Karpas-422 (cell line): ENCODE data around the gene VRK3. TPM values are rescaled to one million over a fixed set of nuclear protein-coding genes. Genes with fewer than 3 reads are reported as not detected.

Source experiments
- DNase-seq: peaks from one replicate; pipeline ENCODE4 v3.0.0-alpha.2; 2015
- H2AFZ ChIP-seq: fragments of 200-600 bp; sonication (generic); 2 replicates; pipeline ENCODE4 v1.6.1; 2014; ENCODE audit warnings: antibody characterized with exemption, low read length, mixed read lengths
- H3K27ac ChIP-seq: fragments of 200-600 bp; sonication (generic); 2 replicates; pipeline ENCODE4 v1.5.1; 2014; ENCODE audit warnings: mild to moderate bottlenecking, low read length, moderate library complexity
- H3K27me3 ChIP-seq: fragments of 200-600 bp; sonication (generic); 2 replicates; pipeline ENCODE4 v1.6.1; 2014; ENCODE audit warnings: low read length, mixed read lengths
- H3K36me3 ChIP-seq: fragments of 200-600 bp; sonication (generic); 2 replicates; pipeline ENCODE4 v1.6.1; 2014; ENCODE audit warnings: low read length, mixed read lengths; ENCODE audit not compliant: insufficient read depth
- H3K4me1 ChIP-seq: fragments of 200-600 bp; sonication (generic); 2 replicates; pipeline ENCODE4 v1.6.1; 2014; ENCODE audit warnings: mild to moderate bottlenecking, low read length, mixed read lengths
- H3K4me2 ChIP-seq: fragments of 200-600 bp; sonication (generic); 2 replicates; pipeline ENCODE4 v1.6.1; 2014; ENCODE audit warnings: low read length, low read depth, mild to moderate bottlenecking; ENCODE audit not compliant: poor library complexity, severe bottlenecking
- H3K4me3 ChIP-seq: fragments of 200-600 bp; sonication (generic); 2 replicates; pipeline ENCODE4 v1.5.1; 2014; ENCODE audit warnings: mild to moderate bottlenecking, antibody characterized with exemption, low read length, mixed read lengths
- H3K79me2 ChIP-seq: fragments of 200-600 bp; sonication (generic); 2 replicates; pipeline ENCODE4 v1.6.1; 2014; ENCODE audit warnings: mild to moderate bottlenecking, low read length, mixed read lengths
- H3K9ac ChIP-seq: fragments of 200-600 bp; sonication (generic); 2 replicates; pipeline ENCODE4 v1.6.0; 2014; ENCODE audit warnings: low read length
- H3K9me2 ChIP-seq: fragments of 200-600 bp; sonication (generic), shearing (Covaris generic); replicated peaks from 2 replicates; pipeline ENCODE4 v1.6.0; 2014; ENCODE audit warnings: mild to moderate bottlenecking, low read length, moderate library complexity; ENCODE audit not compliant: insufficient read depth
- H3K9me3 ChIP-seq: fragments of 300-700, 200-600 bp; sonication (generic); 2 replicates; pipeline ENCODE4 v1.6.1; 2014; ENCODE audit warnings: low read length, mixed read lengths
- H4K20me1 ChIP-seq: fragments of 200-600 bp; sonication (generic); 2 replicates; pipeline ENCODE4 v1.6.1; 2014; ENCODE audit warnings: mild to moderate bottlenecking, antibody characterized with exemption, low read length, low read depth; ENCODE audit not compliant: insufficient read depth
- total RNA-seq: library from RNA; depleted of rRNA; stranded (reverse); fragments of >200 nt; shearing (Covaris generic); gene quantifications from 2 replicates; pipeline ENCODE4 v1.2.3, GENCODE V29; 2014; ENCODE audit warnings: low replicate concordance

The VRK3 gene
- total RNA-seq, 1 experiment from 2014 or later, result 75.9 TPM

DNA sequence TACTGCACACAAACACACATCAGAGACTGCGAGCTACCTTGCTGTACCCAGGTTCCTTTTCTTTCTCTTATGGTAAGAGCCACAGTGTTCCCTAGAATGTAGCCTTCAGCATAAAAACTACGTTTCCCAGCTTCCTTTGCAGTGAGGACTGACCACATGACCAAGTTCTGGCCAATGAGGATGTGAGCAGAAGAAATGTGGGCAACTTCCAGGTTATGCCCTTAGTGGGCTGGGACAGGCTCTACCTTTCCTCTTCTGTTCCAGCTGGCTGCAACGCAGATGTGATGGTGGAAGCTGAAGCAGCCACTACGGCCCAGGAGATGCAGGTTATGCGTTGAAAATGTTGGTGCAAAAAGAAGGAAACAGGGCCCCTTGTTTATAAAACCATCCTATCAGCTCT lies 27.5 kb downstream of the VRK3 start:
- Histone ChIP-seq H3K4me1 (no peaks in the 10 kb centered on the region), H3K36me3 (peaks cover 20% of the 10 kb centered on the region; the same call in 1 of the 2 replicates), H3K9me3 (no peaks in the 10 kb centered on the region), H3K4me2 (no peak overlapping the region), H3K27me3 (no peaks in the 10 kb centered on the region), H3K4me3 (no peak overlapping the region), H2AFZ (no peak overlapping the region), H3K9me2 (no peaks in the 10 kb centered on the region), H3K27ac (no peak overlapping the region), H4K20me1 (0 out of 2 replicates have a peak, but pooled peaks cover 8% of the 10 kb centered on the region), H3K79me2 (no peaks in the 10 kb centered on the region), H3K9ac (no peak overlapping the region)
- peak; percentile 84 for DNase-seq

DNA sequence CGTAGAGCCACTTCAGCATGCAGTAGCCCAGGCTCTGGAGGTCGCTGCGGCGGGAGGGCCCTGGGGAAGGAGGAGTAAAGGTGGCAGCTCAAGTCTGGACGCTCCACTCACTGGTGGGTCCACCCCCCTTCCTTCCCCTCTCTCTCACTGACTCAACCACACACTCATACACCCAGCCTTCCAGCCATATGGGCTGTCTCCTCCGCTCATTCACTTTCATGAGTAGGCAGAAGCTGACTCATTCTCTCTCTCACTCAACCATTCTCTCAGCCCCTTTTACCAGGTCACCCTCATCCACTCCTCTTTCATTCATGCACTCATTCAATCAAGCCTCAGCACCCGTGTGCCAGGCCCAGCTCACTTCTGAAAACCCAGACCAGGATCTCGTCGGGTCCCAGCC lies 36.7 kb downstream of the VRK3 start:
- no peak for DNase-seq
- H3K27me3 ChIP-seq, result no peaks in the 10 kb centered on the region
- no peaks in the 10 kb centered on the region for H3K79me2 ChIP-seq
- no peak overlapping the region for H3K4me2 ChIP-seq
- no peaks in the 10 kb centered on the region for H3K4me1 ChIP-seq
- no peak overlapping the region for H3K9ac ChIP-seq
- no peak overlapping the region for H3K27ac ChIP-seq
- no peak overlapping the region for H3K4me3 ChIP-seq
- peaks cover 19% of the 10 kb centered on the region for H4K20me1 ChIP-seq
- H3K9me2 ChIP-seq, result no peaks in the 10 kb centered on the region
- H3K36me3 ChIP-seq, result peaks cover 15% of the 10 kb centered on the region; the same call in 1 of the 2 replicates
- no peaks in the 10 kb centered on the region for H3K9me3 ChIP-seq
- no peak overlapping the region for H2AFZ ChIP-seq

DNA sequence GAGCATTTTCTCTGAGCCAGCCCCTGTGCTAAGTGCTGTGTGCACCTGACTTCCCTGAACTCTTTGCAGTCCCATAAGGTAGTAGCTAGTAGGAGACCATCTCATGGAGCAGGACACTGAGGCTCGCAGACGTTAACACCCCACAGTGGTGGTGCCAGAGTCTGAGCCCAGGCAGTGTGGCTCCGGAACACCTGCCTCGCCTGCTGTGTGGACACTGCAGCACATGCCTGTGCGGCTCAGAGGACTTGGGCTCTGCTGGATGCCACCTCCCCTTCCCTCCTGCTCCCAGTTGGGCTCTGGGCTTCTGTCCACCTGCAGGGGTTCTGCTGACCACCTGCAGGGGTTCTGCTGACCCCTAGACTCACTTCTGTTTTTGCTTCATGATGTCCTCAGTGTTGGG lies 37.2 kb downstream of the VRK3 start:
- peaks cover 22% of the 10 kb centered on the region for H4K20me1 ChIP-seq

DNA sequence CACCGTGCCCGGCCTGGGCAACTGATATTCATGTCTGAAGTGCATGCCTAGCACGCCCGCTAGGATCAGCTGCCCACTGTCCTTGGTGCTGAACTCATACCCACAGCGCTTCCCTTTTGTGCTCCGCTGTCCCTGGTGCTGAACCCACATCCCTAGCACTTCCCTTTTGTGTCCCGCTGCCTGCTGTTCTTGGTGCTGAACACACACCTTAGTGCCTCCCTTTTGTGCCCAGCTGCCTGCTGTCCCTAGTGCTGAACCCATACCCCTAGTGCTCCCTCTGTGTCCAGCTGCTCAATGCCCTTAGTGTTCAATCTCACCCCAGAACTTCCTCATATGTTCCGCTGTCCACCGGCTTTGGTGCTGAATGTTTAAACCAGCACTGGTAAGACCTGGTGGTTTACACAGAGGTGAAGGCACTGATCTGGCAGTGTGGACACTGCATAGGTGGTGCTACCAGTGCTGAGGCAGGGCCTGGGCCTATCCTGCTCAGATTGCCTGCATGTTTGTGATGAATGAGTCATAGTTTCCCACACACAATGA lies 37.9 kb downstream of the VRK3 start:
- peak; percentile 100 for DNase-seq
- H3K36me3 ChIP-seq, result peaks cover 5% of the 10 kb centered on the region; the same call in 1 of the 2 replicates

More for the DNA sequence above, 37.2 kb downstream of the VRK3 start:
- H3K9me2 ChIP-seq, result no peaks in the 10 kb centered on the region
- no peak overlapping the region for H3K27ac ChIP-seq
- H3K4me2 ChIP-seq, result no peak overlapping the region
- no peaks in the 10 kb centered on the region for H3K4me1 ChIP-seq
- no peak overlapping the region for H3K9ac ChIP-seq
- no peak overlapping the region for H2AFZ ChIP-seq
- H3K4me3 ChIP-seq, result no peak overlapping the region
- DNase-seq, result no peak
- H3K27me3 ChIP-seq, result no peaks in the 10 kb centered on the region
- no peaks in the 10 kb centered on the region for H3K9me3 ChIP-seq
- H3K36me3 ChIP-seq, result peaks cover 12% of the 10 kb centered on the region; the same call in 1 of the 2 replicates
- H3K79me2 ChIP-seq, result no peaks in the 10 kb centered on the region

DNA sequence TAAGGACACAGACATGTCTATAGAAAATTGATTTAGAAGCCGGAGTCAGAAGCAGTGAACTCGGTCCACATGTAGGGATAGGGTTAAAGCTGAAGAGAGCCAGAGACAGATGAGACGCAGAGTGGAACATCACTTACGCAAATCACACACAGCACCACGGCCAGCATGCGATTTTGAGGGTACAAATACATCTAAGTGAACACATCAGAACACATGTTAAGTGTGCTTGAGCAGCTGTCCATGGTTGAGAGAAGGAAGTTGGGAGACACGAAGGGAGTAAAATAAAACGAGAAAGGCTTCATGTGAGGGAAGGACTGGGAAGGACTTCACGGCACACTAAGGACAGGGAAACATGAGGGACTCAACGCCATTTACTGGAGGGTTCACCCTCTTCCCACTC lies 38.8 kb downstream of the VRK3 start:
- Histone ChIP-seq H3K27ac (no peak overlapping the region), H3K4me3 (no peak overlapping the region), H3K27me3 (no peaks in the 10 kb centered on the region), H3K9ac (no peak overlapping the region), H3K4me2 (no peak overlapping the region), H3K4me1 (no peaks in the 10 kb centered on the region), H3K9me2 (no peaks in the 10 kb centered on the region), H3K36me3 (no peaks in the 10 kb centered on the region), H2AFZ (no peak overlapping the region), H3K79me2 (no peaks in the 10 kb centered on the region), H3K9me3 (no peaks in the 10 kb centered on the region), H4K20me1 (peaks cover 22% of the 10 kb centered on the region)
- DNase-seq, result no peak

More for the DNA sequence above, 37.9 kb downstream of the VRK3 start:
- Histone ChIP-seq H3K27ac (no peak overlapping the region), H3K27me3 (no peaks in the 10 kb centered on the region), H3K79me2 (no peaks in the 10 kb centered on the region), H3K4me3 (no peak overlapping the region), H2AFZ (no peak overlapping the region), H3K9ac (no peak overlapping the region), H4K20me1 (peaks cover 22% of the 10 kb centered on the region), H3K9me3 (no peaks in the 10 kb centered on the region), H3K4me1 (no peaks in the 10 kb centered on the region), H3K4me2 (no peak overlapping the region), H3K9me2 (no peaks in the 10 kb centered on the region)

DNA sequence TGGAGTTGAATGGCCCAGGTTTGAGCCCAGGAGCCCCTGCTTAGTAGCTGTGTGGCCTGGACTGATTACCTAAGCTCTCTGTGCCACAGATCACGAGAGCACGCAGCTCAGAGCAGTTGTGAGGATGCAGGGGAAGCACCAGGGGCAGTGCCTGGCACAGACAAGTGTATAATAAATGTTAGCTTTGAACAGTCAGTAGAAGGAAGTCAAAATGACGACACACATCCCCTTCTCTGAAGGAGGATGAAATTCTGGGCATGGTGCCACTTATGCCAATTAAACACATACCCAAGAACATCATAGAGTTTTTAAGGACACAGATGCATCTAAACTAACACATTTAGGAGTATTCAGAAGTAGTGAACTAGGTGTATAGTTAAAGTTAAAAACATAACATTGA lies 39.3 kb downstream of the VRK3 start:
- no peak for DNase-seq
- no peak overlapping the region for H2AFZ ChIP-seq
- H3K9me3 ChIP-seq, result no peaks in the 10 kb centered on the region
- H3K9me2 ChIP-seq, result no peaks in the 10 kb centered on the region
- no peaks in the 10 kb centered on the region for H3K36me3 ChIP-seq
- H3K9ac ChIP-seq, result no peak overlapping the region
- H3K79me2 ChIP-seq, result no peaks in the 10 kb centered on the region
- H4K20me1 ChIP-seq, result peaks cover 22% of the 10 kb centered on the region
- no peak overlapping the region for H3K4me3 ChIP-seq
- no peak overlapping the region for H3K27ac ChIP-seq
- no peaks in the 10 kb centered on the region for H3K4me1 ChIP-seq
- H3K27me3 ChIP-seq, result no peaks in the 10 kb centered on the region
- no peak overlapping the region for H3K4me2 ChIP-seq

DNA sequence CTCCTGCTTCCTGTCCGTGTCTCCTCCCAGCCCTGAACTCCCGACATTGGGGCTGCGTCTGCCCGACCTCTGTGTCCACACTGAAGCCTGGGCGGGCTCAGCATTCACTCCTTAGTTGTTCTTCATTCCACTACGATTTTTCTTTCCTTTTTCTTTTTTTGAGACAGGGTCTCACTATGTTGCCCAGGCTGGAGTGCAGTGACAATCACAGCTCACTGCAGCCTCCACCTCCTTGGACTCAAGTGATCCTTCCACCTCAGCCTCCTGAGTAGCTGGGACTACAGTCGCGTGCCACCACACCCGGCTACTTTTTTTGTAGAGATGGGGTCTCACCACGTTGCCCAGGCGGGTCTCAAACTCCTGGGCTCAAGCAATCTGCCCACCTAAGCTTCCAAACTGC lies 40.7 kb downstream of the VRK3 start:
- Histone ChIP-seq H3K9me2 (no peaks in the 10 kb centered on the region), H4K20me1 (peaks cover 22% of the 10 kb centered on the region), H3K27me3 (no peaks in the 10 kb centered on the region), H3K4me2 (no peak overlapping the region), H3K4me1 (no peaks in the 10 kb centered on the region), H3K4me3 (no peak overlapping the region), H3K79me2 (no peaks in the 10 kb centered on the region), H2AFZ (no peak overlapping the region), H3K9ac (no peak overlapping the region), H3K9me3 (no peaks in the 10 kb centered on the region), H3K27ac (no peak overlapping the region), H3K36me3 (no peaks in the 10 kb centered on the region)
- DNase-seq, result no peak

DNA sequence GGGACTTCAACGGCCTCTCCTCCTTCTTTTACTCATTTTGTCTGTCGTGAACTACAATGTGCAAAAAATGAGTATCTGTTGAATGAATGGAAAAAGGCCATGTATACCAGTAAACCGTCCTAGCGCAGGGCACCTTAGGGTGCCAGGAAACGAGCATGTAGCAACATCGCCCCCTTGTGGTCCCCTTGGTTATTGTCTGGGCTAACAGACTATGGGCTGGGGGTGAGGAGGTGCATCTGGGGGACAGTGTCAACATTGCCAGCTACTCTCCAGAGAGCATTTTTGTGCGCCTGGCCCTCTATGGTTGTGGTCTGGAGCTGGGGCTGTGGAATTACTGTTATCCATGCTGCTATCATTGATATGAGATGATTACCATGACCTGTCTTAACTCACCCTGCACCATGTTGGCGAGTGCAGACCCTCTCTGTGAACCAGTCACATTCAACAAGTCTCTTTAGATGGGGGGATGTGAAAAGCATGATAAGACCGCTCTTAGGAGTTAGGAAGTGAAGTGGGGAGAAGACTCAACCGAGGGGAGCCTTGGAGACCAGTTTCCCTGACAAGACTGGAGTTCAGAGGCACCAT lies 41.4 kb downstream of the VRK3 start:
- no peaks in the 10 kb centered on the region for H3K9me3 ChIP-seq
- H3K4me3 ChIP-seq, result no peak overlapping the region
- no peaks in the 10 kb centered on the region for H3K79me2 ChIP-seq
- no peaks in the 10 kb centered on the region for H3K9me2 ChIP-seq
- no peak overlapping the region for H3K27ac ChIP-seq
- no peak overlapping the region for H2AFZ ChIP-seq
- H4K20me1 ChIP-seq, result peaks cover 22% of the 10 kb centered on the region
- no peaks in the 10 kb centered on the region for H3K27me3 ChIP-seq
- DNase-seq, result peak; percentile 95
- H3K4me1 ChIP-seq, result no peaks in the 10 kb centered on the region
- H3K4me2 ChIP-seq, result no peak overlapping the region
- H3K9ac ChIP-seq, result no peak overlapping the region
- no peaks in the 10 kb centered on the region for H3K36me3 ChIP-seq
